Fibroblast of the aortic adventitia (primary cell): Measurements from ENCODE around the gene RNF220. TPM values are rescaled to one million over a fixed set of nuclear protein-coding genes. Genes with fewer than 3 reads are reported as not detected.

Experiments
- DNase-seq: peaks from one replicate; pipeline ENCODE4 v3.0.0-alpha.2; 2010; ENCODE audit warnings: low read depth
- H3K4me3 ChIP-seq: 2 replicates; pipeline ENCODE4 v1.5.1; 2011; ENCODE audit warnings: low read depth, mild to moderate bottlenecking, control low read depth, low read length, moderate library complexity
- CTCF ChIP-seq: IDR thresholded peaks from 2 replicates; pipeline ENCODE4 v1.5.1; 2011; ENCODE audit warnings: mild to moderate bottlenecking, low read length, control low read depth, inconsistent platforms; ENCODE audit not compliant: insufficient read depth
- total RNA-seq: library from RNA; depleted of rRNA; stranded (reverse); fragments of >200 nt; gene quantifications from 2 replicates; pipeline ENCODE4 v1.2.3, GENCODE V29; 2012; ENCODE audit warnings: low replicate concordance

The RNF220 gene
- total RNA-seq, 1 donor = 51.2 TPM

- TF ChIP-seq CTCF = no peak
- no peak for DNase-seq
- no peak overlapping the region for H3K4me3 ChIP-seq
These were observed 16.5 kb upstream of the RNF220 start for GRCh38 chr1:44388551-44388950.

GRCh38 chr1:44389437-44389836 is 15.6 kb upstream of the RNF220 start:
- TF ChIP-seq CTCF = no peak
- no peak for DNase-seq
- H3K4me3 ChIP-seq = no peak overlapping the region

- no peak for TF ChIP-seq CTCF
- H3K4me3 ChIP-seq = no peak overlapping the region
- peak; percentile 73 for DNase-seq
These were observed 14.8 kb upstream of the RNF220 start for GRCh38 chr1:44390277-44390676.

- DNase-seq = no peak
- no peak for TF ChIP-seq CTCF
These were observed 3.5 kb upstream of the RNF220 start for GRCh38 chr1:44401256-44402228.

GRCh38 chr1:44405798-44406736 is 1.0 kb downstream of the RNF220 start:
- peak overlapping the region; percentile 59 for H3K4me3 ChIP-seq
- no peak for DNase-seq
- TF ChIP-seq CTCF = no peak

More at GRCh38 chr1:44401256-44402228, 3.5 kb upstream of the RNF220 start:
- no peak overlapping the region for H3K4me3 ChIP-seq

- no peak for DNase-seq
These were observed 1.8 kb downstream of the RNF220 start for GRCh38 chr1:44406737-44407429.

More at GRCh38 chr1:44406737-44407429, 1.8 kb downstream of the RNF220 start:
- H3K4me3 ChIP-seq = peak overlapping the region; percentile 13
- no peak for TF ChIP-seq CTCF
